Measurements from ENCODE around the gene DAGLB.
A peak's percentile ranks its signal among the peaks of the same experiment; 100 is the strongest.

Gene DAGLB

DNA sequence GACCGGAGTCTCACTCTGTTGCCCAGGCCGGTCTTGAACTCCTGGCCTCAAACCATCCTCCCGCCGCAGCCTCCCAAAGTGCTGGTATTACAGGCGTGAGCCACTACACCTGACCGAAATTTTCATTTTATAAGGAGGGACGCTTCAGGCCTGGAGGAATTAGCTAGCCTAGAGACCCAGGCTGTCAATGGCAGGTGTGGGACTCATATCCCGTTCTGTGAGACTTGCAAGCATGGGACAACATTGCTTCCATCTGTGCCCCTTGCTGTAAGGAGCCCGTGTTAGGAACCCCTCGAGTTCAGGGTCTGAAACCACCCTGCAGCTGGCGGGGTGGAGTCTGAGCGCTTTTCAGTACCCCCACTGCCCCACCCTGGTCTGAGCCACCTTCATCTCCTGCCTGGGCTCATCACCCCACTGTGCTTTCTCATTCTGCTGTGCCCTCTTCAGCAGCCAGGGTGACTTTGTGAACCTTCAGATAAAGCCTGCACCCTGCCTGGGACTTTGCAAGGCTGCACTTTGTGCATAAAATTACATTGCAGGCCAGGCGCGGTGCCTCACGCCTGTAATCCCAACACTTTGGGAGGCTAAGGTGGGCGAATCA is 1.3 kb upstream of the DAGLB start:
- TF ChIP-seq, protein P1, sequence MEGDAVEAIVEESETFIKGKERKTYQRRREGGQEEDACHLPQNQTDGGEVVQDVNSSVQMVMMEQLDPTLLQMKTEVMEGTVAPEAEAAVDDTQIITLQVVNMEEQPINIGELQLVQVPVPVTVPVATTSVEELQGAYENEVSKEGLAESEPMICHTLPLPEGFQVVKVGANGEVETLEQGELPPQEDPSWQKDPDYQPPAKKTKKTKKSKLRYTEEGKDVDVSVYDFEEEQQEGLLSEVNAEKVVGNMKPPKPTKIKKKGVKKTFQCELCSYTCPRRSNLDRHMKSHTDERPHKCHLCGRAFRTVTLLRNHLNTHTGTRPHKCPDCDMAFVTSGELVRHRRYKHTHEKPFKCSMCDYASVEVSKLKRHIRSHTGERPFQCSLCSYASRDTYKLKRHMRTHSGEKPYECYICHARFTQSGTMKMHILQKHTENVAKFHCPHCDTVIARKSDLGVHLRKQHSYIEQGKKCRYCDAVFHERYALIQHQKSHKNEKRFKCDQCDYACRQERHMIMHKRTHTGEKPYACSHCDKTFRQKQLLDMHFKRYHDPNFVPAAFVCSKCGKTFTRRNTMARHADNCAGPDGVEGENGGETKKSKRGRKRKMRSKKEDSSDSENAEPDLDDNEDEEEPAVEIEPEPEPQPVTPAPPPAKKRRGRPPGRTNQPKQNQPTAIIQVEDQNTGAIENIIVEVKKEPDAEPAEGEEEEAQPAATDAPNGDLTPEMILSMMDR (IDR thresholded peaks at IDR 0.05; ENCODE audit: control insufficient read depth, extremely low read depth, insufficient read depth), result no peak
- H3K4me3 ChIP-seq (ENCODE audit: low read depth, low read length), result peak overlapping the region; percentile 89
- DNase-seq (ENCODE audit: low read depth), result no peak

- TF ChIP-seq, protein P1 (IDR thresholded peaks at IDR 0.05; ENCODE audit: control insufficient read depth, extremely low read depth, insufficient read depth), result no peak
- H3K4me3 ChIP-seq (ENCODE audit: low read depth, low read length), result peak overlapping the region; percentile 89
- DNase-seq (ENCODE audit: low read depth), result peak; percentile 34
These were observed 745 bp downstream of the DAGLB start for GRCh38 chr7:6446838-6447580.

- TF ChIP-seq, protein P1 (IDR thresholded peaks at IDR 0.05; ENCODE audit: control insufficient read depth, extremely low read depth, insufficient read depth), result no peak
- no peak overlapping the region for H3K4me3 ChIP-seq (ENCODE audit: low read depth, low read length)
- no peak for DNase-seq (ENCODE audit: low read depth)
These were observed 3.1 kb downstream of the DAGLB start for GRCh38 chr7:6444516-6445269.

DNA sequence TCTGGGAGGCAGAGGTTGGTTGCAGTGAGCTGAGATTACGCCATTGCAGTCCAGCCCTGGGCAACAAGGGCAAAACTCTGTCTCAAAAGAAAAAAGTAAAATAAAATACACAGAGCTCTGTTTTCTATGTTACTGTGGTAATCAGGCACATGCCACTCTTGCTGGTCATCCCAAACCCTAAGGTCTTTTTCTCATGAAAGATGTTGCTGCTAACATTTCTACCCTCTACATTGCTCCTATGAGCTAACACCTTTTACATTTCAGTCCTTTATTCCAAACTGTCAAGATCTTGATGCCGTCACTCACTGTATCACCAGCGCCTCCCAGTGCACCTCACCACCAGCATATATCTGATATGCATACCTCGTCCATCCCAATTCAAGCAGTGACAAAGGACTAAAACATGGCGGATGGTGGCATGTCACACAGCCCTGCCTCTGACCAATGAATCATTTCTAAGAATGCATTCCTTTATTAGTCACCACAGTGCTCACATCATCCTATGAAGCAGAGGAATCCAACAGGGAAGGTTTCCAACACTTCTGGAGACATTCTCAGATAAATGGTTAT is 4.3 kb downstream of the DAGLB start:
- no peak overlapping the region for H3K4me3 ChIP-seq (ENCODE audit: low read depth, low read length)
- no peak for DNase-seq (ENCODE audit: low read depth)
- TF ChIP-seq, protein P1 (IDR thresholded peaks at IDR 0.05; ENCODE audit: control insufficient read depth, extremely low read depth, insufficient read depth), result no peak

- no peak for DNase-seq (ENCODE audit: low read depth)
- TF ChIP-seq, protein P1 (IDR thresholded peaks at IDR 0.05; ENCODE audit: control insufficient read depth, extremely low read depth, insufficient read depth), result no peak
- H3K4me3 ChIP-seq (ENCODE audit: low read depth, low read length), result no peak overlapping the region
These were observed 5.6 kb downstream of the DAGLB start for GRCh38 chr7:6442114-6442513.

DNA sequence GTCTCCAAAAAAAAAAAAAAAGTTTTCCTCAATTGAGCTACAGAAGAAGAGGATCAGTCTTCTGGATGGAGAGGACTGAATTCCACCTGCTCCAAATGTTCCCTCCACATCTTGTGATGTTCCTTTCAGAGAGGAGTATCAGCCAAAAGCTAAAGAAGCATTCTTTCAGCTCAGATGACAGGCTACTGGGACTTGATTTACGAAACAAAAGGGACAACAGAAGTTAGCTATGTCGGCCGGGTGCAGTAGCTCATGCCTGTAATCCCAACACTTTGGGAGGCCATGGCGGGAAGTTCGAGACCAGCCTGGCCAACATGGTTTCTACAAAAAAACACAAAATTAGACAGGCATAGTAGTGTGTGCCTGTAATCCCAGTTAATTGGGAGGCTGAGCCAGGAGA is 7.4 kb downstream of the DAGLB start:
- H3K4me3 ChIP-seq (ENCODE audit: low read depth, low read length), result no peak overlapping the region
- DNase-seq (ENCODE audit: low read depth), result no peak
- TF ChIP-seq, protein P1 (IDR thresholded peaks at IDR 0.05; ENCODE audit: control insufficient read depth, extremely low read depth, insufficient read depth), result no peak

All from LNCaP clone FGC (cell line).